Measurements from ENCODE around the gene MUS81. TPM values are rescaled to one million over a fixed set of nuclear protein-coding genes. Genes with fewer than 3 reads are reported as not detected.
A peak's percentile ranks its signal among the peaks of the same experiment; 100 is the strongest.

Gene MUS81
- total and polyA plus RNA-seq, 9 of the 15 experiments (the other 6 are each of a cell fraction or from before 2014, with no cell fraction given) = 13.4 to 118 (median 53.7) TPM

- TF ChIP-seq CTCFL (IDR thresholded peaks at IDR 0.05; ENCODE audit: borderline replicate concordance, insufficient read depth, low read depth, low read length, poor library complexity, severe bottlenecking) (no peak), NFYB (IDR thresholded peaks at IDR 0.05; ENCODE audit: extremely low read depth, insufficient read length) (no peak), CEBPB (tag; IDR thresholded peaks at IDR 0.05) (no peak), ZNF324 (CRISPR knock-in tag; IDR thresholded peaks at IDR 0.05) (no peak), SUPT5H (IDR thresholded peaks at IDR 0.05) (peak; percentile 47; the same call in 1 of the 2 replicates), RBM25 (IDR thresholded peaks at IDR 0.05; ENCODE audit: low read depth, low read length, severe bottlenecking) (peak; percentile 63), RBM22 (IDR thresholded peaks at IDR 0.05; ENCODE audit: low read depth, low read length, poor library complexity, severe bottlenecking) (no peak), GABPB1 (CRISPR knock-in tag; IDR thresholded peaks at IDR 0.05) (no peak), EGR1 (conservative IDR thresholded peaks at IDR 0.05) (no peak), DMBX1 (CRISPR knock-in tag; IDR thresholded peaks at IDR 0.05; ENCODE audit: borderline replicate concordance) (no peak), POLR2A (conservative IDR thresholded peaks at IDR 0.05) (peak; percentile 52), ZNF121 (CRISPR knock-in tag; conservative IDR thresholded peaks at IDR 0.05) (peak; percentile 88; the same call in 1 of the 2 replicates), ATF2 (CRISPR knock-in tag; IDR thresholded peaks at IDR 0.05) (no peak), SMAD1 (IDR thresholded peaks at IDR 0.05; ENCODE audit: low read depth, low read length, partially characterized antibody) (no peak), ZC3H4 (CRISPR knock-in tag; IDR thresholded peaks at IDR 0.05; ENCODE audit: borderline replicate concordance) (no peak), GATAD2A (IDR thresholded peaks at IDR 0.05) (no peak), ZFP36 (IDR thresholded peaks at IDR 0.05; ENCODE audit: low read depth, low read length, partially characterized antibody) (peak; percentile 43), CHCHD3 (CRISPR knock-in tag; IDR thresholded peaks at IDR 0.05) (no peak), FOXM1 (IDR thresholded peaks at IDR 0.05; ENCODE audit: low read depth) (no peak), FOXM1 (CRISPR knock-in tag; IDR thresholded peaks at IDR 0.05; ENCODE audit: low read depth) (no peak), FOXP1 (CRISPR knock-in tag; IDR thresholded peaks at IDR 0.05) (no peak), RAD21 (CRISPR knock-in tag; conservative IDR thresholded peaks at IDR 0.05 in 1 of 2, IDR thresholded peaks at IDR 0.05 in 1 of 2) (no peak), C11orf30 (IDR thresholded peaks at IDR 0.05; ENCODE audit: low read depth) (no peak)
Observed at GRCh38 chr11:65897020-65897471, 36.8 kb downstream of the MUS81 start (continued).
